Left kidney (tissue), 2 donors: ENCODE results near the gene COX7B2. TPM values are rescaled to one million over a fixed set of nuclear protein-coding genes. Genes with fewer than 3 reads are reported as not detected.

Experiments
- DNase-seq: peaks from one replicate; pipeline ENCODE4 v3.0.0-alpha.2; 2013
- polyA plus RNA-seq: library from polyadenylated mRNA; unstranded; fragments of 120-200 nt; gene quantifications from one replicate; pipeline ENCODE4 v1.2.1, GENCODE V29; 2013; ENCODE audit not compliant: insufficient read length

COX7B2 gene
- polyA plus RNA-seq, 1 donor = not detected

DNA sequence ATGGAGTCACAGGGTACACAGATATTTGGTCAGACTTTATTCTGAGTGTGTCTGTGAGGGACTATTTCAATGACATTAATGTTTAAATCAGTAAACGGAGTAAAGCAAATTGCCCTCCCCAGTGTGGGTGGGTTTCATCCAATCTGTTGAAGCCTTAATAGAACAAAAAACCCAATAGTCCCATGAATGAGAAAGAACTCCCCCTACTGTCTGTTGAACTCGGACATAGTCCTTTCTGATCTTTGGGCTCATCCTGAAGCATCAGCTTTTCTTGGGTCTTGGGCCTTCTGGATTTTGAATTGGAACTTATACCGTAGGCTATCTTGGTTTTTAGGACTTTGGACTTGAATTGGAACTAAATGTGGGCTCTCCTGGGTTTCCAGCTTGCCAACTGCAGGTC is 193.6 kb downstream of the COX7B2 start:
- no peak for DNase-seq

DNA sequence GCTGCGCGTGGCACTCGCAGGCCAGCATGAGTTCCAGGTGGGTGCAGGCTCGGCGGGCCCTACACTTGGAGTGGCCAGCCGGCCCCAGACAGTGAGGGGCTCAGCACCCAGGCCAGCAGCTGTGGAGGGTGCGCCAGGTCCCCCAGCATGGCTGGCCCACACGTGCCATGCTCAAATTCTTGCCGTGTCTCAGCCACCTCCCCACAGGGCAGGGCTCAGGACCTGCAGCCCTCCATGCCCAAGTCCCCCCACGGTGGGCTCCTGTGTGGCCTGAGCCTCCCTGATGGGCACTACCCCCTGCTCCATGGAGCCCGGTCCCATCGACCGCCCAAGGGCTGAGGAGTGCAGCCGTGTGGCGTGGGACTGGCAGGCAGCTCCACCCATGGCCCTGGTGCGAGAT is 210.2 kb downstream of the COX7B2 start:
- no peak for DNase-seq

Other genes with a start within 250 kb of the COX7B2 start
- gene GABRA4, start 84.3 kb upstream of the COX7B2 start, polyA plus RNA-seq = 0.20 TPM
- 0.55 TPM for gene GABRB1, start 122.3 kb upstream of the COX7B2 start, polyA plus RNA-seq